ENCODE measurements around the gene VPS26C. TPM values are rescaled to one million over a fixed set of nuclear protein-coding genes. Genes with fewer than 3 reads are reported as not detected.

Gene VPS26C
- total RNA-seq, 1 experiment from 2014 or later = 42.1 TPM

- Histone ChIP-seq H2AFZ (ENCODE audit: low read depth, low read length, poor library complexity, severe bottlenecking) (no peak overlapping the region), H3K9me3 (ENCODE audit: control insufficient read depth in 1 of 2, insufficient read depth in 1 of 2, low read depth in 1 of 2, low read length in 2 of 2) (no peaks in the 10 kb centered on the region), H3K36me3 (ENCODE audit: control insufficient read depth in 1 of 2, insufficient read depth in 2 of 2, low read length in 2 of 2) (peaks cover 17 to 18% of the 10 kb centered on the region in 2 experiments; a peak in 3 of 4 replicates), H3K27me3 (ENCODE audit: insufficient read depth, low read length) (no peaks in the 10 kb centered on the region), H4K20me1 (ENCODE audit: insufficient read depth) (no peaks in the 10 kb centered on the region), H3K4me3 (replicated peaks in 1 of 2; ENCODE audit: low read depth in 1 of 2, low read length in 2 of 2) (no peak overlapping the region), H3K4me1 (ENCODE audit: control insufficient read depth in 1 of 2, insufficient read depth in 2 of 2, low read length in 2 of 2) (no peaks in the 10 kb centered on the region; a peak in 1 of 4 replicates), H3K4me2 (ENCODE audit: low read length) (no peak overlapping the region), H3K27ac (ENCODE audit: low read depth, low read length) (no peak overlapping the region), H3K9ac (ENCODE audit: low read length) (no peak overlapping the region), H3K79me2 (ENCODE audit: insufficient read depth, low read length) (no peaks in the 10 kb centered on the region), H3K9me2 (ENCODE audit: insufficient read depth) (no peaks in the 10 kb centered on the region)
- POLR2A ChIA-PET = no interaction called here
- intact Hi-C loops (cut with micrococcal nuclease) = no loop called here
- TF ChIP-seq POLR2A (IDR thresholded peaks at IDR 0.05; ENCODE audit: borderline replicate concordance, extremely low read depth, insufficient read depth, insufficient read length) = no peak
- TF ChIP-seq ATF3 (IDR thresholded peaks at IDR 0.05) = no peak
- no peak for TF ChIP-seq MAX (IDR thresholded peaks at IDR 0.05)
- no peak for TF ChIP-seq RAD21 (IDR thresholded peaks at IDR 0.05; ENCODE audit: low read depth)
- DNase-seq (ENCODE audit: low read depth, low spot score) = no peak
- BruUV-seq (replicated peaks) = no TSS peak
- CTCF ChIA-PET = no interaction called here
- no peak for ATAC-seq
- RAD21 ChIA-PET (ENCODE audit: low non-redundant PET in 1 of 2, low total read pairs in 2 of 2, uncharacterized antibody in 2 of 2, unreplicated experiment in 2 of 2) = no interaction called here
Observed at GRCh38 chr21:37231249-37231645, 35.9 kb downstream of the VPS26C start.

GRCh38 chr21:37230632-37231248 lies 36.4 kb downstream of the VPS26C start:
- ATAC-seq (no peak), DNase-seq (ENCODE audit: low read depth, low spot score) (no peak)
- Histone ChIP-seq H3K36me3 (ENCODE audit: control insufficient read depth in 1 of 2, insufficient read depth in 2 of 2, low read length in 2 of 2) (peaks cover 17 to 21% of the 10 kb centered on the region in 2 experiments; a peak in 3 of 4 replicates), H3K9me3 (ENCODE audit: control insufficient read depth in 1 of 2, insufficient read depth in 1 of 2, low read depth in 1 of 2, low read length in 2 of 2) (no peaks in the 10 kb centered on the region), H3K4me3 (replicated peaks in 1 of 2; ENCODE audit: low read depth in 1 of 2, low read length in 2 of 2) (no peak overlapping the region), H4K20me1 (ENCODE audit: insufficient read depth) (no peaks in the 10 kb centered on the region), H3K79me2 (ENCODE audit: insufficient read depth, low read length) (no peaks in the 10 kb centered on the region), H3K4me1 (ENCODE audit: control insufficient read depth in 1 of 2, insufficient read depth in 2 of 2, low read length in 2 of 2) (no peaks in the 10 kb centered on the region; a peak in 1 of 4 replicates), H3K27me3 (ENCODE audit: insufficient read depth, low read length) (no peaks in the 10 kb centered on the region), H2AFZ (ENCODE audit: low read depth, low read length, poor library complexity, severe bottlenecking) (no peak overlapping the region), H3K9ac (ENCODE audit: low read length) (no peak overlapping the region), H3K4me2 (ENCODE audit: low read length) (no peak overlapping the region), H3K27ac (ENCODE audit: low read depth, low read length) (no peak overlapping the region), H3K9me2 (ENCODE audit: insufficient read depth) (no peaks in the 10 kb centered on the region)
- intact Hi-C loops (cut with micrococcal nuclease) = no loop called here
- BruUV-seq (replicated peaks) = no TSS peak
- ChIA-PET CTCF (no interaction called here), RAD21 (ENCODE audit: low non-redundant PET in 1 of 2, low total read pairs in 2 of 2, uncharacterized antibody in 2 of 2, unreplicated experiment in 2 of 2) (no interaction called here), POLR2A (no interaction called here)
- no peak for TF ChIP-seq CBX3 (IDR thresholded peaks at IDR 0.05; ENCODE audit: low read depth)
- no peak for TF ChIP-seq FOSL1 (IDR thresholded peaks at IDR 0.05; ENCODE audit: low read depth)
- TF ChIP-seq POLR2A (IDR thresholded peaks at IDR 0.05; ENCODE audit: borderline replicate concordance, extremely low read depth, insufficient read depth, insufficient read length) = no peak
- no peak for TF ChIP-seq POLR2AphosphoS5 (IDR thresholded peaks at IDR 0.05; ENCODE audit: low read depth, low read length)
- TF ChIP-seq EZH2phosphoT487 (IDR thresholded peaks at IDR 0.05; ENCODE audit: borderline replicate concordance) = no peak
- TF ChIP-seq YY1 (IDR thresholded peaks at IDR 0.05; ENCODE audit: extremely low read depth, insufficient replicate concordance, low read depth, low read length) = no peak
- no peak for TF ChIP-seq MAX (IDR thresholded peaks at IDR 0.05)
- TF ChIP-seq ZNF274 (IDR thresholded peaks at IDR 0.05; ENCODE audit: low read depth, low read length) = no peak
- no peak for TF ChIP-seq ELF1 (IDR thresholded peaks at IDR 0.05; ENCODE audit: borderline replicate concordance, low read depth)
- TF ChIP-seq TCF7L2 (IDR thresholded peaks at IDR 0.05; ENCODE audit: borderline replicate concordance, extremely low read depth, insufficient read depth, insufficient read length) = no peak
- TF ChIP-seq RAD21 (IDR thresholded peaks at IDR 0.05; ENCODE audit: low read depth) = no peak
- TF ChIP-seq CEBPB (IDR thresholded peaks at IDR 0.05; ENCODE audit: low read depth) = no peak
